Measurements from ENCODE around the gene MVB12B. TPM values are rescaled to one million over a fixed set of nuclear protein-coding genes. Genes with fewer than 3 reads are reported as not detected.
A peak's percentile ranks its signal among the peaks of the same experiment; 100 is the strongest.

MVB12B gene
- total RNA-seq, 1 experiment from 2014 or later = 4.5 TPM

DNA sequence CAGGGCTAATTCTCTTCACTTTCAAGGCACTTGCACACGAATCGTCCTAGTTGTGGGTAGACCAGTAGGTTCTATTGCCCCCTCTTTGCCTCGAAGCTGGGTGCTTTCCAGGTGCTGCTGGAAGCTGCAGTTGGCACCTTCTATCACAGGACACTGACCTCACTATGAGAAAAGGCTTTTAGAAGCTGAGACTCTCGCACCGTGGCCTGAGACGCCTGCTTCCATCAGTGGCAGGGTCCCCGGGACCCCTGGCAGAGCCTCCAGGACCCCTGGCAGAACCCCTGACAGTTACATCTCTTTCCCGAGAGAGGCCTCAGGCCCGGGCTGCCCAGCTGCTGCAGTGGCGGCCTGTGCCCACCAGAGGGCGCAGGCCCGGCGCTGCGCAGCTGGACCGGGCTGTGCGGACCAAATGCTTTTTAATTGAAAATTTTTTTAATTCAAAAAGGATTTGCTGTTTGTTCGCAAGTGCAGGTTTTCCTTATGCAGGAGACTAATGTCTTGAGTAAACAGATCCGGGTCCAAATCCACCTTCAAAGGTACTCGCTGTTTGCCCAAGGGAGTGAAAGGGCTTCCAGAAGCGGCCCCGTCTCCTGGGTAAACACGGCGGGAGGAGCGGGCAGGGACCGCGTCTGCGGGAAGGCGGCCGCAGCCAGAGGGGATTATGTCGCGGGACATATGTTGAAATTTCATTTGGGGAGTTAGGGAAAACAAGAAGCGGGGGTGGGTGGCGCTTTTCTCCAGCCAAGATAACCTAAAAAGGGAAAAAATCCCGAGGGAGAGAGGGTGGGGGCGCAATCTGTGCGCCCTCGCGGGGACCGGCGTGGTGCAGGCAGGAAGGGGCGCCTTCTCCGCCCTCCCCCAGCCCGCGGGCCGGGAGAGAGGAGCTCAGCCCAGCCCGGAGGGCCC, 172.6 kb downstream of the MVB12B start:
- intact Hi-C loops (cut with micrococcal nuclease; ENCODE audit: unreplicated experiment) = loop anchor here (5.0 kb wide), 1 partner anchor 283 kb away; no protein-coding TSS in a partner anchor
- H3K27ac Mint-ChIP-seq (ENCODE audit: unreplicated experiment) = no peak overlapping the region
- TF ChIP-seq, protein P1, sequence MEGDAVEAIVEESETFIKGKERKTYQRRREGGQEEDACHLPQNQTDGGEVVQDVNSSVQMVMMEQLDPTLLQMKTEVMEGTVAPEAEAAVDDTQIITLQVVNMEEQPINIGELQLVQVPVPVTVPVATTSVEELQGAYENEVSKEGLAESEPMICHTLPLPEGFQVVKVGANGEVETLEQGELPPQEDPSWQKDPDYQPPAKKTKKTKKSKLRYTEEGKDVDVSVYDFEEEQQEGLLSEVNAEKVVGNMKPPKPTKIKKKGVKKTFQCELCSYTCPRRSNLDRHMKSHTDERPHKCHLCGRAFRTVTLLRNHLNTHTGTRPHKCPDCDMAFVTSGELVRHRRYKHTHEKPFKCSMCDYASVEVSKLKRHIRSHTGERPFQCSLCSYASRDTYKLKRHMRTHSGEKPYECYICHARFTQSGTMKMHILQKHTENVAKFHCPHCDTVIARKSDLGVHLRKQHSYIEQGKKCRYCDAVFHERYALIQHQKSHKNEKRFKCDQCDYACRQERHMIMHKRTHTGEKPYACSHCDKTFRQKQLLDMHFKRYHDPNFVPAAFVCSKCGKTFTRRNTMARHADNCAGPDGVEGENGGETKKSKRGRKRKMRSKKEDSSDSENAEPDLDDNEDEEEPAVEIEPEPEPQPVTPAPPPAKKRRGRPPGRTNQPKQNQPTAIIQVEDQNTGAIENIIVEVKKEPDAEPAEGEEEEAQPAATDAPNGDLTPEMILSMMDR (IDR thresholded peaks at IDR 0.05; ENCODE audit: unreplicated experiment) = peak; percentile 91
- peak; percentile 42 for DNase-seq
- BruUV-seq (replicated peaks) = no TSS peak
- no peaks in the 10 kb centered on the region for H3K4me1 Mint-ChIP-seq (ENCODE audit: low read depth, unreplicated experiment)
- H3K27me3 Mint-ChIP-seq (ENCODE audit: unreplicated experiment) = peaks cover 12% of the 10 kb centered on the region
- no peaks in the 10 kb centered on the region for H3K36me3 Mint-ChIP-seq (ENCODE audit: insufficient read depth, unreplicated experiment)
- no peaks in the 10 kb centered on the region for H3K9me3 Mint-ChIP-seq (ENCODE audit: low read depth, unreplicated experiment)
- CTCF ChIA-PET = interaction anchor here (0.5 to 1.5 kb wide), 3 partner anchors 58 to 1238 kb away, joined by 4 to 8 read pairs (median 4); partner anchors contain the start of gene GAPVD1
- H3K4me3 Mint-ChIP-seq (ENCODE audit: low read depth, unreplicated experiment) = peak overlapping the region; percentile 63

DNA sequence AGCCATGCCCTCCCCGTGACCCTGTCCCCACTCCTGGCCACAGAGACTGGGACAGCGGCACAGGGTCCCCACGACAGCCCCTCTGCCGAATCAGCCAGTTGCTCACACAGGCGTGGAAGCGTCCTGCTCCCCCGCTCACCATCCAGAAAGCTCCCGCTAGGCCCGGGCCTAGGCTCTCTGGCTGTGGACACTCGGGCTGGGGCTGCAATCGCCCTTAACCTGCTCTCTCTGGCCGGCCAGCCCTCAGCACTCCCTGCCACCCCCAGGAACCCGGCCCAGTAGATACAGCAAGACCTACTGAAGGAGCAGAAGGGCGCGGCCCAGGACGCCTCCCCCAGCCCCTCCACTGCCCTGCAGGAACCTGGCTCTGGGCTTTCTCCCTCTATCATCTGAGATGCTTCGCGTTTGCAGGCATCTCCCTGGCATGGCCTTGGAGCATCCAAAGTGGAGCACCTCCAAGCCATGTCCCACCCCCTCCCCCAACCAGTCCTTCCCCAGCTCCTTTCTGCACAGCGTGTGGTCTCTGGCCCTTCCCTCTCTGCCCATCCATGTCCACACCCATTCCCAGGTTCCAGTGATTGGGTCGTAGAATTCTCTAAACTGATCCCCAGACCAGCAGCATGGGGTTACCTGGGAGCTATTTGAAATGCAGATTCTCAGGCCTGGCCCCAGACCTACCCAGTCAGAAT, 173.4 kb downstream of the MVB12B start:
- Mint-ChIP-seq H3K4me1 (ENCODE audit: low read depth, unreplicated experiment) (no peaks in the 10 kb centered on the region), H3K27me3 (ENCODE audit: unreplicated experiment) (peaks cover 12% of the 10 kb centered on the region), H3K4me3 (ENCODE audit: low read depth, unreplicated experiment) (peak overlapping the region; percentile 63), H3K36me3 (ENCODE audit: insufficient read depth, unreplicated experiment) (no peaks in the 10 kb centered on the region), H3K9me3 (ENCODE audit: low read depth, unreplicated experiment) (no peaks in the 10 kb centered on the region), H3K27ac (ENCODE audit: unreplicated experiment) (no peak overlapping the region)
- no peak for DNase-seq
- CTCF ChIA-PET = interaction anchor here (0.5 to 1.5 kb wide), 3 partner anchors 57 to 1239 kb away, joined by 3 to 8 read pairs (median 4); partner anchors contain the start of gene GAPVD1
- TF ChIP-seq, protein P1 (IDR thresholded peaks at IDR 0.05; ENCODE audit: unreplicated experiment) = no peak
- intact Hi-C loops (cut with micrococcal nuclease; ENCODE audit: unreplicated experiment) = loop anchor here (2.0 to 5.0 kb wide), 2 partner anchors 59 to 282 kb away; no protein-coding TSS in a partner anchor
- BruUV-seq (replicated peaks) = no TSS peak

DNA sequence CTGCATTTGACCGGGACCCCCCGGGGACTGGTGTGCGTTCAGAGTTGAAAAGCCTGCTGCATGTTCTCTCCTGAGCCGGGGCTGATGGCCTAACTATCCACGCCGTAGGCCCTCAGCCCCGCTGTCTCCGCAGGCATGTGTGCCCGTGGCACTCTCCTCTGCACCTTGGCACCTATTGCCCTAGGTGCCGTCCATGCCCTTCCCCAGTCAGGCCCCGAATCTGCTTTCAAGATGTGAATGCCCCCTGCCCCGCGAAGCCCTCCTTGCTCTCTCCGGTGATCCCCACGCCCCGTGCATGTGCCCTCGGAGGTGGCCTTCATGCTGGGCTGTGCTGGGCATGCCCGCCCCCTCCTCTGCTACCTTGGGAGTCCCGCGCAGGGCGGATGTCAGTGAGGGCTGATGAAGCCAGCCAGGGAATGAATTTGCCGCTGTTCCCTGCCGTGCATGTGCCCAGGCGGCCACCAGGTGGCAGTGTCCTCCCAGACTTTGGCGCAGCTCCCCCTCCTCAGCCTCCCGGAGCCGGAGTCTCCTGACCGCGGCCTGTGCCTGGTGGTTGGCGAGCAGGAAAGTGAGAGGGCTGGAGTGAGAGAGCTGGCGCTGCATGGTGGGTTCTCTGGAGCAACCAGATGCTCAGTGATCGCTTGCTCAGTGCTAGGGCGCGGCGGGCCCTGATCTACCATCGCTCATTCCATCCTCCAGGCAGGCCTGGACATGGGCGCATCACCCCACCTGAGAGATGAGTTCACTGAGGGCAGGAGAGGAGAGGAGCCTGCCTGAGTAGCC, 174.2 kb downstream of the MVB12B start:
- CTCF ChIA-PET = interaction anchor here (0.7 kb wide), 1 partner anchor 57 kb away, joined by 3 read pairs; no protein-coding TSS in a partner anchor
- no peak overlapping the region for H3K27ac Mint-ChIP-seq (ENCODE audit: unreplicated experiment)

More for the DNA sequence above, 174.2 kb downstream of the MVB12B start:
- Mint-ChIP-seq H3K4me3 (ENCODE audit: low read depth, unreplicated experiment) (no peak overlapping the region), H3K27me3 (ENCODE audit: unreplicated experiment) (peaks cover 12% of the 10 kb centered on the region), H3K4me1 (ENCODE audit: low read depth, unreplicated experiment) (no peaks in the 10 kb centered on the region), H3K9me3 (ENCODE audit: low read depth, unreplicated experiment) (no peaks in the 10 kb centered on the region), H3K36me3 (ENCODE audit: insufficient read depth, unreplicated experiment) (no peaks in the 10 kb centered on the region)
- intact Hi-C loops (cut with micrococcal nuclease; ENCODE audit: unreplicated experiment) = loop anchor here (2.0 kb wide), 1 partner anchor 58 kb away; no protein-coding TSS in a partner anchor
- BruUV-seq (replicated peaks) = no TSS peak
- TF ChIP-seq, protein P1 (IDR thresholded peaks at IDR 0.05; ENCODE audit: unreplicated experiment) = peak; percentile 71
- peak; percentile 75 for DNase-seq
